Endothelial cell of umbilical vein (primary cell): Measurements from ENCODE around the gene ERCC8. TPM values are rescaled to one million over a fixed set of nuclear protein-coding genes. Genes with fewer than 3 reads are reported as not detected.

ENCODE experiments used
- BruUV-seq: library from RNA; stranded (reverse); fragments of 400-500 nt; replicated peaks from 2 replicates; lab custom pipeline; 2021; lab: Mats Ljungman, UMichigan
- CTCF ChIA-PET: fragments of 300-600, 350-600 bp; sonication (Branson Sonifier 250); formaldehyde crosslinking; loops from one replicate; lab custom pipeline; 2021; ENCODE audit warnings: antibody characterized with exemption, inconsistent platforms; lab: Charles Lee
- POLR2A ChIA-PET: fragments of 300-600, 350-600 bp; sonication (Branson Sonifier 250); formaldehyde crosslinking; loops from one replicate; lab custom pipeline; 2021; ENCODE audit warnings: antibody characterized with exemption, inconsistent platforms; lab: Charles Lee
- DNase-seq: peaks from one replicate; pipeline ENCODE4 v3.0.0-alpha.2; 2011; ENCODE audit warnings: low read depth, low spot score
- FAIRE-seq: peaks from 2 replicates; lab custom pipeline; 2011; peaks lifted over from hg19 to GRCh38; lab: Jason Lieb, UNC
- H2AFZ ChIP-seq: 2 replicates; pipeline ENCODE4 v1.6.0; 2012; ENCODE audit warnings: low read depth, low read length, control low read depth, inconsistent platforms
- H3K27ac ChIP-seq: 2 replicates; pipeline ENCODE4 v1.5.1; 2011; ENCODE audit warnings: low read depth, mild to moderate bottlenecking, control low read depth, low read length, moderate library complexity; ENCODE audit not compliant: insufficient read depth
- H3K27me3 ChIP-seq, 2 experiments: 2 replicates each; pipeline versions ENCODE4 v1.6.0 to v1.6.1; 2011; ENCODE audit warnings: low read length in 2 of 2, mixed read lengths in 1 of 2; ENCODE audit not compliant: control insufficient read depth in 2 of 2, insufficient read depth in 2 of 2
- H3K36me3 ChIP-seq, 2 experiments: 2 replicates in 1 of 2; 3 replicates in 1 of 2; pipeline ENCODE4 v1.5.1; 2011; ENCODE audit warnings: low read length in 2 of 2, mild to moderate bottlenecking in 1 of 2, moderate library complexity in 1 of 2; ENCODE audit not compliant: control insufficient read depth in 2 of 2, insufficient read depth in 2 of 2; ENCODE audit errors: extremely low read depth in 1 of 2
- H3K4me1 ChIP-seq: 3 replicates; pipeline ENCODE4 v1.5.1; 2011; ENCODE audit warnings: mild to moderate bottlenecking, low read length; ENCODE audit not compliant: control insufficient read depth, insufficient read depth; ENCODE audit errors: extremely low read depth
- H3K4me2 ChIP-seq: 2 replicates; pipeline ENCODE4 v1.6.1; 2011; ENCODE audit warnings: low read length, control low read depth, mixed read lengths; ENCODE audit not compliant: insufficient read depth
- H3K4me3 ChIP-seq, 3 experiments: fragments of 200-600 bp in 1 of 3; sonication (generic), shearing (Covaris generic) in 1 of 3; replicated peaks in 1 of 3; 2 replicates each; pipeline ENCODE4 v1.5.1; 2011 to 2016; ENCODE audit warnings: control low read depth in 3 of 3, low read length in 3 of 3, mild to moderate bottlenecking in 2 of 3, inconsistent platforms in 1 of 3, low read depth in 1 of 3, moderate library complexity in 1 of 3; ENCODE audit not compliant: insufficient read depth in 1 of 3
- H3K79me2 ChIP-seq: 2 replicates; pipeline ENCODE4 v1.6.0; 2012; ENCODE audit warnings: low read length, inconsistent platforms; ENCODE audit not compliant: control insufficient read depth, insufficient read depth
- H3K9ac ChIP-seq: replicated peaks from 2 replicates; pipeline ENCODE3; 2011; ENCODE audit warnings: low read length, control low read depth; ENCODE audit not compliant: insufficient read depth; ENCODE audit errors: extremely low read depth
- H3K9me1 ChIP-seq: replicated peaks from 3 replicates; pipeline ENCODE4 v1.6.0; 2011; ENCODE audit warnings: mild to moderate bottlenecking, low read length; ENCODE audit not compliant: control insufficient read depth, insufficient read depth; ENCODE audit errors: extremely low read depth
- H3K9me3 ChIP-seq: replicated peaks from 2 replicates; pipeline ENCODE4 v1.5.1; 2012; ENCODE audit warnings: low read length, inconsistent platforms; ENCODE audit not compliant: control insufficient read depth, insufficient read depth
- H4K20me1 ChIP-seq: replicated peaks from 2 replicates; pipeline ENCODE3; 2011; ENCODE audit warnings: mild to moderate bottlenecking, low read length; ENCODE audit not compliant: control insufficient read depth, insufficient read depth; ENCODE audit errors: extremely low read depth
- CTCF ChIP-seq, 2 donors: IDR thresholded peaks; 1 replicate in 1 of 2; 2 replicates in 1 of 2; pipeline ENCODE4 v1.5.1; 2011; ENCODE audit warnings: low read length in 2 of 2, mild to moderate bottlenecking in 2 of 2, moderate library complexity in 2 of 2, control low read depth in 1 of 2, inconsistent platforms in 1 of 2, low read depth in 1 of 2; ENCODE audit not compliant: insufficient read depth in 1 of 2; ENCODE audit errors: extremely low read depth in 1 of 2
- FOS ChIP-seq: IDR thresholded peaks from 2 replicates; pipeline ENCODE4 v1.6.1; 2011; ENCODE audit warnings: mild to moderate bottlenecking, low read length, moderate library complexity, borderline replicate concordance; ENCODE audit not compliant: insufficient read depth
- GATA2 ChIP-seq: IDR thresholded peaks from 2 replicates; pipeline ENCODE4 v1.7.0; 2011; ENCODE audit warnings: low read depth, mild to moderate bottlenecking, moderate library complexity, mixed read lengths, low read length; ENCODE audit not compliant: insufficient read length, insufficient read depth
- JUN ChIP-seq: IDR thresholded peaks from 2 replicates; pipeline ENCODE4 v1.6.1; 2011; ENCODE audit warnings: borderline replicate concordance, low read depth; ENCODE audit not compliant: insufficient read length, insufficient read depth
- MAX ChIP-seq: IDR thresholded peaks from 2 replicates; pipeline ENCODE4 v1.6.1; 2011; ENCODE audit not compliant: insufficient read depth, insufficient read length
- MYC ChIP-seq: IDR thresholded peaks from one replicate; pipeline ENCODE4 v1.6.1; 2011; ENCODE audit warnings: mild to moderate bottlenecking, low read depth, low read length
- POLR2A ChIP-seq: IDR thresholded peaks from 2 replicates; pipeline ENCODE4 v1.6.1; 2012; ENCODE audit warnings: low read depth, mild to moderate bottlenecking, control low read depth, low read length
- POLR2AphosphoS5 ChIP-seq: IDR thresholded peaks from 2 replicates; pipeline ENCODE4 v1.6.1; 2012; ENCODE audit warnings: low read depth, mild to moderate bottlenecking, control low read depth, low read length, moderate library complexity; ENCODE audit not compliant: insufficient read depth
- dilution Hi-C: fragments of 300-500 bp; cut with MboI; formaldehyde crosslinking; loops from one replicate; pipeline ENCODE4 v1.15.0; 2019; ENCODE audit warnings: low sequenced_read_pairs; ENCODE audit not compliant: extremely low pct_ligation_motif_present
- intact Hi-C: fragments of 100-400 bp; cut with micrococcal nuclease; formaldehyde crosslinking; loops from one replicate; pipeline ENCODE4 v1.10.0; 2022
- polyA plus RNA-seq, 4 experiments: library from polyadenylated mRNA; depleted of rRNA in 3 of 4; stranded (reverse) in 3 of 4; unstranded in 1 of 4; fragments of >200 nt; gene quantifications; 2 replicates each; pipeline versions ENCODE4 v1.2.1 to v1.2.3, GENCODE V29; 2011 to 2012; ENCODE audit warnings: missing spikeins in 1 of 4
- total RNA-seq: library from RNA; stranded (reverse); gene quantifications from 2 replicates; pipeline ENCODE4 v1.2.3, GENCODE V29; 2021

Gene ERCC8
- total and polyA plus RNA-seq, 2 donors (not counting 3 experiments of a cell fraction or from before 2014, with no cell fraction given), result 10.4 to 11.8 TPM

GRCh38 chr5:60958712-60959111 lies 13.8 kb upstream of the ERCC8 start:
- H3K9me3 ChIP-seq, result peaks cover 2% of the 10 kb centered on the region
- no peak overlapping the region for H3K4me3 ChIP-seq
- TF ChIP-seq GATA2 (no peak), JUN (no peak)
- no peak overlapping the region for H2AFZ ChIP-seq
- no peak overlapping the region for H3K27ac ChIP-seq
- H3K9me1 ChIP-seq, result no peaks in the 10 kb centered on the region
- H3K4me1 ChIP-seq, result no peaks in the 10 kb centered on the region
- dilution Hi-C loops, result no loop called here
- ChIA-PET CTCF (interaction anchor here (0.6 to 3.9 kb wide), 57 partner anchors 8 to 1190 kb away, joined by 3 to 43 read pairs (median 4); partner anchors contain the start of genes ERCC8, NDUFAF2, SMIM15 and ZSWIM6), POLR2A (no interaction called here)
- H3K4me2 ChIP-seq, result no peak overlapping the region
- no peaks in the 10 kb centered on the region for H4K20me1 ChIP-seq
- DNase-seq (no peak), FAIRE-seq (no peak)
- H3K36me3 ChIP-seq, result no peaks in the 10 kb centered on the region
- no peaks in the 10 kb centered on the region for H3K27me3 ChIP-seq
- H3K9ac ChIP-seq, result no peak overlapping the region
- no TSS peak for BruUV-seq
- H3K79me2 ChIP-seq, result peaks cover 38% of the 10 kb centered on the region
- intact Hi-C loops, result loop anchor here (1.0 to 10.0 kb wide), 5 partner anchors 96 to 1184 kb away; partner anchors contain the start of gene SMIM15

GRCh38 chr5:60958088-60958487 lies 13.2 kb upstream of the ERCC8 start:
- intact Hi-C loops (loop anchor here (2.0 to 10.0 kb wide), 4 partner anchors 97 to 1185 kb away; partner anchors contain the start of gene SMIM15), dilution Hi-C loops (no loop called here)
- CTCF ChIA-PET, result interaction anchor here (0.7 to 3.9 kb wide), 20 partner anchors 9 to 1186 kb away, joined by 3 to 43 read pairs (median 6); partner anchors contain the start of genes ERCC8, NDUFAF2, SMIM15 and ZSWIM6
- BruUV-seq, result no TSS peak
- Histone ChIP-seq H3K9me3 (peaks cover 2% of the 10 kb centered on the region), H3K27me3 (no peaks in the 10 kb centered on the region), H3K9me1 (no peaks in the 10 kb centered on the region), H2AFZ (no peak overlapping the region), H3K79me2 (peaks cover 38% of the 10 kb centered on the region), H3K36me3 (no peaks in the 10 kb centered on the region), H3K4me1 (no peaks in the 10 kb centered on the region), H3K27ac (no peak overlapping the region), H3K4me2 (no peak overlapping the region), H4K20me1 (no peaks in the 10 kb centered on the region), H3K9ac (no peak overlapping the region), H3K4me3 (no peak overlapping the region)
- POLR2A ChIA-PET, result no interaction called here
- DNase-seq (no peak), FAIRE-seq (no peak)
- no peak for TF ChIP-seq MAX
- no peak for TF ChIP-seq POLR2AphosphoS5
- TF ChIP-seq FOS, result no peak
- no peak for TF ChIP-seq POLR2A
- TF ChIP-seq CTCF (IDR thresholded peaks at IDR 0.05; ENCODE audit: extremely low read depth in 1 of 2, insufficient read depth in 1 of 2, low read depth in 1 of 2, low read length in 2 of 2), result no peak
- no peak for TF ChIP-seq GATA2
- no peak for TF ChIP-seq MYC
